SJSA1 (cell line): ENCODE results near the gene PNPLA4. TPM values are rescaled to one million over a fixed set of nuclear protein-coding genes. Genes with fewer than 3 reads are reported as not detected.

ENCODE experiments used
- DNase-seq, 2 experiments: peaks; one replicate each; pipeline ENCODE4 v3.0.0-alpha.2; 2015 to 2020; ENCODE audit warnings: low spot score in 2 of 2, low read depth in 1 of 2
- H3K27ac ChIP-seq: fragments of 250-450 bp; sonication (Bioruptor Pico); 2 replicates; pipeline ENCODE4 v1.5.1; 2020; ENCODE audit warnings: mild to moderate bottlenecking, moderate library complexity
- H3K27me3 ChIP-seq: fragments of 250-450 bp; sonication (Bioruptor Pico); replicated peaks from 2 replicates; pipeline ENCODE4 v1.5.1; 2020; ENCODE audit warnings: mild to moderate bottlenecking, moderate library complexity
- H3K36me3 ChIP-seq: fragments of 250-450 bp; sonication (Bioruptor Pico); 2 replicates; pipeline ENCODE4 v1.5.1; 2020; ENCODE audit warnings: mild to moderate bottlenecking
- H3K4me1 ChIP-seq: fragments of 250-450 bp; sonication (Bioruptor Pico); replicated peaks from 2 replicates; pipeline ENCODE4 v1.6.1; 2021; ENCODE audit warnings: mild to moderate bottlenecking
- H3K4me3 ChIP-seq: fragments of 250-450 bp; sonication (Bioruptor Pico); 2 replicates; pipeline ENCODE4 v1.5.1; 2020; ENCODE audit warnings: mild to moderate bottlenecking
- H3K9me3 ChIP-seq: fragments of 250-450 bp; sonication (Bioruptor Pico); replicated peaks from 2 replicates; pipeline ENCODE4 v1.5.1; 2020; ENCODE audit warnings: mild to moderate bottlenecking
- total RNA-seq: library from RNA; depleted of rRNA; stranded (reverse); fragments of >200 nt; shearing (Covaris generic); gene quantifications from 2 replicates; pipeline ENCODE4 v1.2.3, GENCODE V29; 2014; rRNA removed

Gene PNPLA4, protein sequence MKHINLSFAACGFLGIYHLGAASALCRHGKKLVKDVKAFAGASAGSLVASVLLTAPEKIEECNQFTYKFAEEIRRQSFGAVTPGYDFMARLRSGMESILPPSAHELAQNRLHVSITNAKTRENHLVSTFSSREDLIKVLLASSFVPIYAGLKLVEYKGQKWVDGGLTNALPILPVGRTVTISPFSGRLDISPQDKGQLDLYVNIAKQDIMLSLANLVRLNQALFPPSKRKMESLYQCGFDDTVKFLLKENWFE
- not detected in 2 replicates for total RNA-seq

DNA sequence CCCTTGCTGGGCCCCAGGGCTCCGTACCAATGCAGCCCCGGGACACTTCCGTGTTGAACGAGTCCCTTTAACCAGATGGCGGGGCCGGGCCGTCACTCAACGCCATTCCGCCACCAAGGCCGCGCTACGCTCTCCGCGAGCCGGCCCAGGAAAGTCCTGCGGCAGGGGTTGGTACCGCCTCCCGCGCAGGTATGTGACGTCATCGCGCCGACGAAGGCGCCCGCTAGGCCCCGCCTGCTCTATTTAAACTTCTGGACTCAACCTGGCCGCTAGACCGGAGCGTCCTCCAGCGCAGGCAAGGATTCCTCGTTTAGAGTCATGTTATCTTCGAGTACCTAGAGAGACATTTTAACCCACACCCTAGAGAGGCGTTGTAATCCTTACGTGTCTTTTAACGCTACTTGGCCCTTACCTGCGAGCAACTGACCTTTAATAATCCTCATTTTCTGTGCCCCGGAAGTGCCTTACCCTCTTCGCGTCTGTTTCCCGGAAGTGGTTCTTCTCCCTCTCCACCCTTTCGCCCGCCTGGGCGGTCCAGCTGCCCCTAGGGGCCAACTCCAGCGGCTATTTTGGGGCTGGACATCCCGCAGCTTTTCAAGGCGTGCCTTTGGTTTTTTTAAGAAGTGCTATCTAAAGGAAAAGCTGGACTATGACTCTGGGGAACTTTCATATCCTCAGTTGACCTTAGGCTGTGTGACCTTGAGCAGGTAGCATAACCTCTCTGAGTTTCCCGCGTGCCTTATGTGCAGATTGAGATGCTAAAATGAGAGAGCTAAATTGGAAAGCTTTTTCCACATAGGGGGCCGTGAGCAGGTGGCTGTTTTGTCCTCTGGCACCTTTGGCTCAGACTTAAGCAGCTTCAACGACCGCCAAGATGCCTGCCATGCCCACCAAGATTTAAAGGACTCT lies at the start of gene PNPLA4:
PNPLA4 (minus strand) TSS at position 155 of the 909 bp plus-strand sequence. CDS start 1,294 bp downstream, outside the sequence.
- H3K27me3 ChIP-seq, result no peaks in the 10 kb centered on the region
- H3K9me3 ChIP-seq, result no peaks in the 10 kb centered on the region
- H3K36me3 ChIP-seq, result no peaks in the 10 kb centered on the region
- no peak within 1 kb of the TSS for H3K27ac ChIP-seq
- no peak within 1 kb of the TSS for H3K4me3 ChIP-seq
- H3K4me1 ChIP-seq, result no peaks in the 10 kb centered on the region
- no peak for DNase-seq

DNA sequence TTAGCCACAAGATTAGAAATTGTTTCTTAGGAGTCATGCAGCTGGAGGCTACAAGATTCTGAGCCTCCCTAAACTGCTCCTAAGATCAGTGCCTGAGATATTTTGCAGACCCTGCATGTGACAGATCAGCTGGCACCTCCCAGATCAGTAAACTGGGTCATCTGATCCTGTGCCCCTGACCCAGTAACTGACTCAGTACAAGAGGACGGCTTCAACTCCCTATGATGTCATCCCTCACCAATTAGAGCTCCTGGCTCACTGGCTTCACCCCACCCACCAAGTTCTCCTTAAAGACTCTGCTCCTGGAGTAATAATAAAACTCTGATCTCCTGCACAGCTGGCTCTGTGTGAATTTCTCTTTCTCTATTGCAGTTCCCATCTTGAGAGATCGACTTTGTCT lies 45.4 kb upstream of the PNPLA4 start:
- H3K9me3 ChIP-seq, result no peaks in the 10 kb centered on the region
- H3K27ac ChIP-seq, result no peak overlapping the region
- no peak for DNase-seq
- no peaks in the 10 kb centered on the region for H3K27me3 ChIP-seq
- H3K4me3 ChIP-seq, result no peak overlapping the region
- H3K4me1 ChIP-seq, result no peaks in the 10 kb centered on the region
- H3K36me3 ChIP-seq, result no peaks in the 10 kb centered on the region

DNA sequence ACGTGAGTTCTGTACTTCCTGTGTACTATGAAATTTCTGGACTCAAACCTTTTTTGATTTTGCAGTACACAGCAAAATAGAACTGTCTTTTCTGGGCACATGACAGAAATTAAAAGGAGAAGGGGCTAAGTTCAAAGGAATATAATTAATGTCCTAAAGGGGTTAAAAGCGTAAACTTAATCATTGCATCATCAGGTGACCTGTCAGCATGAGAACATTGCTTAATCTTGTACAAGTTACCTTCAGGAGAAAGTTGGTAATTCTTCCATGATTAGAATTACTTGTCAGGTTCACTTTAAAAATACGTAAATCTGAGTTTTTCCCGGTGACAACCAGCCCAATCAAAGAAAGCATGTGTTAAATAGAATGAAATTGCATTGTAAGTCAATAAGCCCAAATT lies 43.2 kb upstream of the PNPLA4 start:
- Histone ChIP-seq H3K4me3 (no peak overlapping the region), H3K27ac (no peak overlapping the region), H3K9me3 (no peaks in the 10 kb centered on the region), H3K4me1 (no peaks in the 10 kb centered on the region), H3K27me3 (no peaks in the 10 kb centered on the region), H3K36me3 (no peaks in the 10 kb centered on the region)
- no peak for DNase-seq

DNA sequence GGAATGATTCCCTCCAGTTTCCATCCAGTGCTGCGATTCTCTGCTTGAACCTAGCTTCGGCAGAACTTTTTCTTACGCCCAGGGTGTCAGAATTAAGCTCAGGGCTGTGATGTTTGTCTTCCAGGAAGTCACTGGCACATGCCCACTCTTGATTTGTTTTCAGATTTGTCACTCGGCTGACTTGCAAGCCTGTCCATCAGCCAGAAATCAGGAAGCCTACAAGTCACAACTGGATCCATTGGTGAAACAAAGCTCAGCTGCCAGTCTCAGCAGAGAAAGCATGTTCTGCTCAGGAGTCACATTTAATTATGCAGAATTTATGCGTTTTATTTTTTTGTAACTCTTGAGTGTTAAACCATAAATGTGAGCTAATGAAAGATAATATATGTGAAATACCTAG lies 38.2 kb upstream of the PNPLA4 start:
- Histone ChIP-seq H3K9me3 (no peaks in the 10 kb centered on the region), H3K4me1 (no peaks in the 10 kb centered on the region), H3K36me3 (no peaks in the 10 kb centered on the region), H3K27ac (no peak overlapping the region), H3K4me3 (no peak overlapping the region), H3K27me3 (no peaks in the 10 kb centered on the region)
- DNase-seq, result no peak

DNA sequence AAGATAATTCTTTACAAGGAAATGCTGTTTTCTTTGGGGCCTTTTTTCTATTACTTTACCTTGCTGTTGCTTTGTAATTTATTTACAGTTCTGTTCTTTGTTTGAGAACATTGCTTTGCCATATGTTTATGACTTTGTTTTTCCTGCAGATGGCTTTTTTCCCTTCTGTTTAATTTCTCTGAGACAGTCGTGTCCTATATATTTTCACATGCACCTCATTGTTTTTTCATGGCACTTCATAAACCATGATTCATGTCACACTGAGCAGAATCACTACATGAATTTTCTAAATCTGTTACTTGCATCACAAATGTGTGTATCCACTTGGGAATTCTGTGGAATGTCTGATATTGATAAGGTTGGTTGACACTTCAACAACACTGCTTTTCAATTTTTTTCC lies 33.0 kb upstream of the PNPLA4 start:
- no peak for DNase-seq
- no peak overlapping the region for H3K27ac ChIP-seq
- no peaks in the 10 kb centered on the region for H3K36me3 ChIP-seq
- no peaks in the 10 kb centered on the region for H3K27me3 ChIP-seq
- H3K4me3 ChIP-seq, result no peak overlapping the region
- no peaks in the 10 kb centered on the region for H3K9me3 ChIP-seq
- H3K4me1 ChIP-seq, result no peaks in the 10 kb centered on the region

DNA sequence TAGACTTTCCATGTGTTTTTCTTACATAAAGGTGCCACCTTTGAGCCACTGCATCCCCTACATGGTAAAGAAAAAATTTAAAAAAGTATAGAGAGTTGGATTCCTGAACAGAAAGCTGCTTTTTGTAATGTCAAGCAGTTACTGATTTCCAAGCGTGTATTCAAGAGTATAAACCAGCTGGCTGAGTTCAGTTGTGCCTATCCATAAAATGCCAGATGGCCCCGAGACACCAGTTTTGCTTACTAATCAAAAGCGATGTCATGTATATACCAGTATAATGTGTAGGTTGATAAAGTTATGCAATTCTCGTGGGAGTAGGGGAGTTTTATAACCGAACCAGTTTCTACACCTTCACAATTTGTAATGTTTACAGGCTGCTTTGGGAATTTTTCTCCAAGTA lies 26.2 kb upstream of the PNPLA4 start:
- Histone ChIP-seq H3K4me3 (no peak overlapping the region), H3K36me3 (no peaks in the 10 kb centered on the region), H3K27ac (no peak overlapping the region), H3K27me3 (no peaks in the 10 kb centered on the region), H3K9me3 (no peaks in the 10 kb centered on the region), H3K4me1 (no peaks in the 10 kb centered on the region)
- DNase-seq, result no peak

DNA sequence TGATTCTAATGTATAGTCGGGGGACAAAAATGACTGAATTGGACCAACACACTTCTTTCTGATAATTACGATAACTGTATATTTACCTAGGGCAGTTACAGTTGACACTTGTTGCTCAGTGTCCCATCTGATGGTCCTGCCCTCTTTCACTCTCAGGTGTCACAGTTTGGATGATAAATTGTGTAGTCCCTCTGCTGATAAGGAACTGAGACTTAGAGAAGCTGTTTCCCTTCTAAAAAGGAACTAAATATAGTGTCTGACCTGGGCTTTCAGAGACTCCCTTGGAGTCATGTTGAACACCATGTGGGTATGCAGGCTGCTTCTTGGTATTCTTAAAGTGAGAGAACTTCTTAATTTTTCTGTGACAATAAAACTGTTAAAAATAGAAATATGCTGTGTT lies 23.7 kb upstream of the PNPLA4 start:
- no peaks in the 10 kb centered on the region for H3K4me1 ChIP-seq
- H3K9me3 ChIP-seq, result no peaks in the 10 kb centered on the region
- H3K27ac ChIP-seq, result no peak overlapping the region
- no peak overlapping the region for H3K4me3 ChIP-seq
- no peaks in the 10 kb centered on the region for H3K27me3 ChIP-seq
- DNase-seq, result no peak
- H3K36me3 ChIP-seq, result no peaks in the 10 kb centered on the region

DNA sequence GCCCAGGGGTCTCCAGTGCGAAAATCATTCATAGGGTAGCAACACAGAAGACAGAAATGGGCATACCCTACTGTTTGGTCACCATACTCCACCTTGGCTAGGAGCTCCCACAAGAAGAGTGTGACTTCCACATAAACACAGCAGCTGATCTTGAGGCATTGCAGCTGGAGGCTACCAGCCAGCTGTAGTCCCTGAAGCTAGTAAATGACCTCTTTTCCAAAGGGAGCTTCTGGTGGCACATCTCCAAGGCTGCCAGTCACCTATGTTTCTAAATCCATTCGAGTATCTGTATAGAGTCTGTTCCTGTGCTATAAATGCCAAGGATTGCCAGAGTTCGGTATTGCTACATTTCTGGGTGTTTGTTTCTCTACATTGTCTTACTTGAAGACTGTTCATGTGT lies 21.3 kb upstream of the PNPLA4 start:
- no peaks in the 10 kb centered on the region for H3K36me3 ChIP-seq
- DNase-seq, result no peak
- H3K9me3 ChIP-seq, result no peaks in the 10 kb centered on the region
- H3K27ac ChIP-seq, result no peak overlapping the region
- no peaks in the 10 kb centered on the region for H3K27me3 ChIP-seq
- no peaks in the 10 kb centered on the region for H3K4me1 ChIP-seq
- H3K4me3 ChIP-seq, result no peak overlapping the region

DNA sequence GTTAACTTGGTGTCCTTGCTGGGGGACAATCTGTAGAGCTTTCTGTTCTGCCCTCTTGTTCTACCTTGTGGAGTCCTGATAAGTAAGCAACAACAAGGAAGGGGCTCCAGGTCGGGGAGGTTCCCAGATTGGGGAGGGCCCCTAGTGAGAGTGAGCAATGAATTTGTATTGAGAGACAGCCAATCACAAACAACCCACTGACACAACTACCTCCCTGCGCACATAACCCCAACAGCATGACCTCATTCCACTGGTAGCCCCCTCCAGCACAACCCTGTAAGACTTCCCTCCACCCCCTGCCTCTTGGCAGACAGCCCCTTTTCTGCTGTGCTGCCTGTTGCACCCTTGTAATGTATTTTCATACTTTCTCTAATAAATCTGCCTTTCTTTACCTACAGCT lies 19.7 kb upstream of the PNPLA4 start:
- no peak overlapping the region for H3K27ac ChIP-seq
- no peaks in the 10 kb centered on the region for H3K36me3 ChIP-seq
- H3K4me3 ChIP-seq, result no peak overlapping the region
- H3K4me1 ChIP-seq, result no peaks in the 10 kb centered on the region
- H3K27me3 ChIP-seq, result no peaks in the 10 kb centered on the region
- H3K9me3 ChIP-seq, result no peaks in the 10 kb centered on the region
- DNase-seq, result no peak

DNA sequence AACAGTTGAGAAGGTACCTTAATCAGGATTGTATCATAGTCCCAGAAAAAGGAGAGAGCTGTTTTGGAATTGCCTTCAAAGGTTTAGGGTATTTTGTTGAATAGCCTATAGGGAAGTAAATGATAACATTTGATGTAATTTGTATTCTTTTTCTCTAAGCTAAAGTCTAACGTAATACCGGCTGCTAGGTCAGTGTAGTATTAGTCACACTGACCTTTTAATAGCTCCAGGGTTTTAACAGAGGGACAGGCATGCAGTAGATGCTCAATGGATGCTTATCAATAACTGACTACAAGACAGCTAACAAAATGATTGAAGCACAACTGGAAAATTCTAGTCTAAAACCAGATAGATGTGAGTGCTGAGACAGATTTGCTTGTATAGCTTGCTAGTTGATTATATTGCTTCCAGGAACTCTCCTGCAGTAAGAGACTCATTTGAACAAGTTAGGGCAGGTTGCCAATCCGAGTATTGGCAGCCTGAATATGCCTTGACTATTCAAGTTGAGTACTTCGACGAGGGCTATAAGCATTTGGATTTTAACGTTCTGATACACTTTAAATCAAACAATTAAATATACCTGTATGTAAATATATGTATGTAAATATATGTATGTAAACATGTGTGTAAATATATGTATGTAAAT lies 16.5 kb upstream of the PNPLA4 start:
- H3K9me3 ChIP-seq, result no peaks in the 10 kb centered on the region
- H3K27me3 ChIP-seq, result no peaks in the 10 kb centered on the region
- no peak overlapping the region for H3K27ac ChIP-seq
- no peak for DNase-seq
- no peaks in the 10 kb centered on the region for H3K36me3 ChIP-seq
- H3K4me3 ChIP-seq, result no peak overlapping the region
- H3K4me1 ChIP-seq, result no peaks in the 10 kb centered on the region

DNA sequence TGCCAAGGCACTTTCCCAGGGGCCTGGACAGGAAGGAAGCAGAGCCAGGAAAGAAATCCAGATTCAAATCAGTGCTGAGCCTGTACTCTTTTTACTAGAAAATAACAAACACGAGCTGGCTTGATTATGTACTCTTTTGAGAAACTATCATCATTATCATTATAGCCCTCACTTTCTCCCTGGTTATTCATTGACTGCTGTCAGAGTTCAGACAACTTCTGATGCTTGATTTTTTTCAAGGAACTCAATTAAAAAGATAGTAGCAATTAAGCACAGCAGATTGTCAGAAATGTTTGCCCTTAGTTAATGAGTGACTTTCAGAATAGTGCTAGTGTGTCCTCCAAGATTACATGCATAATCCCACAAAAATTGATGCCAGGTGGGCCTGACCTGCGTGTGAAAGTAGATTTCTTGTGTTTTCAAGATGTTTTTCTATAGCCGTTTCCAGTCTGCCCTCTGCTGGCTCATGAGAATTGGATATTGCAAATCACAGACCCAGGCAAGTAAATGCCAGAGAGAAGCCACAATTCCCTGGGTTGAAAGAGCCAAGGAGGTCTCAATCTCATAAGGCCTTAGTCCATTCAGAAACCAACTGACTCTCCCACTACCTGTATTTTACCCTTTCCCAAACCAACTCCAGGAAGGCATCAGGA lies 14.3 kb upstream of the PNPLA4 start:
- Histone ChIP-seq H3K4me3 (no peak overlapping the region), H3K9me3 (no peaks in the 10 kb centered on the region), H3K27me3 (no peaks in the 10 kb centered on the region), H3K4me1 (no peaks in the 10 kb centered on the region), H3K27ac (no peak overlapping the region), H3K36me3 (no peaks in the 10 kb centered on the region)
- no peak for DNase-seq

DNA sequence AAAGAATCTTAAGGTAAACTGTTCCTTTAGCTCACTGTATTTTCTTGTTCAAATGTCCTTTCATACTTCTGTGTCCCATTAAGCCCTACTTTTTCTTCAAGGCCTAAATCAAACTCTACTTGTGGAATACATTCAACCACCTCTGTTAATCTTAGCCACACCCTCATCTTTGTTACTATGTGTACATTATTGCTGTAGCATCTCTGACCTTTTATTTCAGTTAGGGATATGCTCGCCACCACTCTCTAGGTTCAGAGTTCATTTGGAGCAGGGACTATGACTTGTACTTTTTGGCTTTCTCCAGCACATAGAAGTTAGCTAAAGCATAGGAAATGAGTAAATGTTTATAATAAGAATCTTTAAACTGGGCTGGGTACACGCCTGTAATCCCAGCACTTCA lies 6.8 kb upstream of the PNPLA4 start:
- Histone ChIP-seq H3K4me3 (no peak overlapping the region), H3K27ac (no peak overlapping the region), H3K4me1 (no peaks in the 10 kb centered on the region), H3K9me3 (no peaks in the 10 kb centered on the region), H3K36me3 (no peaks in the 10 kb centered on the region), H3K27me3 (no peaks in the 10 kb centered on the region)
- no peak for DNase-seq

DNA sequence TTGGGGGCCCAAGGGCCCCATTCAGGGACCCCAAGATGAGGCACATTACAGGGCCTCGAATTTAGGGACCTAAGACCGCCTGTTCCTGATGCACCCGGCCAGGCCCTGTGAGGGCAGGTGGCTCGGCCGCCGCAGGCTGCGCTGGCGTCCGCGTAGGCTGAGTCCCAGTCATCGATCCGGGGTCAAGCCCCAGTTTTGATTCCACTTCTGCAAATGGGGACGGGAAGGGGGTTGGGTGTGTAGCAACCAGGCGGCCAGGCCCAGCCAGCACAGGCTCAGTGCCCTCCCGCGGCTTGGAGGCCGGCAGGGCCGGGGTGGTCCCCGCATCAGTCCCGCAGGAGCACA lies 327 bp downstream of the PNPLA4 start:
- Histone ChIP-seq H3K27ac (no peak overlapping the region), H3K4me1 (no peaks in the 10 kb centered on the region), H3K27me3 (no peaks in the 10 kb centered on the region), H3K36me3 (no peaks in the 10 kb centered on the region), H3K4me3 (no peak overlapping the region), H3K9me3 (no peaks in the 10 kb centered on the region)
- no peak for DNase-seq

DNA sequence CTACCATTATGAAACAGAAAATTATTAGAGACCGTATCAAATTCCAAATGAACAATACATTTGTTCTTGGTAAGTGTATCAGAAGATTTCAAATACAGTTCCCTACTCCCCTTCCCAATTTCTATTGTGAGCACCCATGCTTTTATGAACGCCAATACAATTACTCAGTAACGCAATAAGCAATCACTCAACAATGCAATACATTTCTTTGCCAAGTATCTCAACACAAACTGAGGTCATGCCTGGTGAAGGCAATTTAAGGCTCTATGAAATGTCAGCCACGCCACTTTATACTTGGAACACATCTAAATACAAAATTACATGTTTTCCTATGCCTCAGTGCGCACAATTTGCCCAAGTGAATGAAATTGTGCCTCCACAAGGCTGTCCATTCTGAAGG lies 712 bp downstream of the PNPLA4 start:
- Histone ChIP-seq H3K27me3 (no peaks in the 10 kb centered on the region), H3K27ac (no peak overlapping the region), H3K4me1 (no peaks in the 10 kb centered on the region), H3K36me3 (no peaks in the 10 kb centered on the region), H3K9me3 (no peaks in the 10 kb centered on the region), H3K4me3 (no peak overlapping the region)
- no peak for DNase-seq
